Adrenal gland (tissue), 12 donors: Measurements from ENCODE around the gene AMBRA1. TPM values are rescaled to one million over a fixed set of nuclear protein-coding genes. Genes with fewer than 3 reads are reported as not detected.
A peak's percentile ranks its signal among the peaks of the same experiment; 100 is the strongest.
"Not testable (repeated sequence)": the region's sequence is repeated elsewhere in the genome, so short reads cannot be mapped to it uniquely, and the experiment has no call there.

Experiments used
- DNase-seq, 7 donors: peaks; one replicate each; pipeline ENCODE4 v3.0.0-alpha.2; 2019 to 2020
- H3K27ac ChIP-seq, 5 donors: fragments of 200-600 bp; sonication (generic) in 4 of 5; 1 replicate in 3 of 5; 2 replicates in 2 of 5; pipeline versions ENCODE4 v1.5.1 to v1.8.0; 2016 to 2020; ENCODE audit warnings: mild to moderate bottlenecking in 1 of 5
- H3K27me3 ChIP-seq: fragments of 200-600 bp; 2 replicates; pipeline ENCODE4 v1.8.0; 2021
- H3K36me3 ChIP-seq, 2 donors: fragments of 200-600 bp; replicated peaks in 1 of 2; 1 replicate in 1 of 2; 2 replicates in 1 of 2; pipeline versions ENCODE4 v1.5.1 to v1.8.0; 2018 to 2022
- H3K4me1 ChIP-seq, 2 donors: fragments of 200-600 bp; replicated peaks in 1 of 2; 1 replicate in 1 of 2; 2 replicates in 1 of 2; pipeline versions ENCODE4 v1.5.1 to v1.8.0; 2018 to 2021
- H3K4me3 ChIP-seq, 4 donors: fragments of 200-600 bp; sonication (generic) in 3 of 4; one replicate each; pipeline ENCODE4 v1.5.1; 2016 to 2018
- H3K9me3 ChIP-seq, 3 donors: fragments of 200-600 bp; sonication (generic) in 1 of 3; replicated peaks in 1 of 3; 1 replicate in 2 of 3; 2 replicates in 1 of 3; pipeline versions ENCODE4 v1.5.1 to v1.8.0; 2016 to 2021
- CTCF ChIP-seq, 6 experiments: fragments of 450-650 bp in 4 of 6; fragments of 200-600 bp in 2 of 6; sonication (generic) in 1 of 6; IDR thresholded peaks; 1 replicate in 5 of 6; 2 replicates in 1 of 6; pipeline versions ENCODE4 v1.5.1 to v1.8.0; 2016 to 2021; ENCODE audit warnings: antibody characterized with exemption in 6 of 6, mild to moderate bottlenecking in 2 of 6, moderate library complexity in 1 of 6
- POLR2A ChIP-seq, 2 donors: fragments of 450-650 bp; IDR thresholded peaks; one replicate each; pipeline ENCODE4 v1.6.1; 2017; ENCODE audit warnings: antibody characterized with exemption in 2 of 2, mild to moderate bottlenecking in 2 of 2, moderate library complexity in 1 of 2
- WGBS, 4 donors: extraction: QIAGEN DNeasy Blood & Tissue Kit in 2 of 4; methylation state at CpG; one replicate each; pipeline versions ENCODE4 v1.1.5 to v1.1.7; 2013 to 2017; 5-methylcytosine and 5-hydroxymethylcytosine counted together
- intact Hi-C, 2 donors: fragments of 100-400 bp; cut with DNase I; formaldehyde crosslinking; loops; one replicate each; pipeline versions ENCODE4 v1.14.1 to v1.15.0; 2022 to 2023
- polyA plus RNA-seq, 3 donors: library from polyadenylated mRNA; stranded (reverse); fragments of 200-250 nt in 2 of 3; fragments of 350-450 nt in 1 of 3; fragmentation: Illumina TruSeq in 1 of 3; extraction: RNeasy Lipid Tissue Mini Kit (QIAGEN cat#74804) in 1 of 3; gene quantifications; one replicate each; pipeline ENCODE4 v1.2.3, GENCODE V29; 2013 to 2014
- total RNA-seq, 9 donors: library from RNA; depleted of rRNA in 4 of 9; stranded (reverse); fragments of >200 nt in 4 of 9; fragments of 120-200 nt in 1 of 9; fragmentation: NEBNext Ultra II Directional in 1 of 9; extraction: Animal tissue kit (Norgen Biotek cat#: 25700) in 1 of 9; gene quantifications; one replicate each; pipeline versions ENCODE4 v1.1.0 to v1.2.4, GENCODE V29; 2013 to 2023
- donor health status: healthy with polysubstance abuse.
- donor health status: Bipolar disorder and iron deficiency.
- donor health status: DM: yes; HTN: yes; CAD: no.
- donor health status: DM: no; HTN: no; CAD: no.
- donor health status: DM: no; HTN: no; CAD: no.
- donor health status: DM: yes; HTN: yes; CAD: no.

The AMBRA1 gene
- total and polyA plus RNA-seq, 12 donors = 16.2 to 73.3 (median 49.7) TPM

GRCh38 chr11:46380340-46381047, 213.3 kb downstream of the AMBRA1 start:
- peak overlapping the region in 4 of 5 donors; percentile 39 to 77 (median 68) for H3K27ac ChIP-seq

GRCh38 chr11:46379482-46380293, 214.1 kb downstream of the AMBRA1 start:
- intact Hi-C loops = loop anchor here in 1 of 2 donors (10.0 kb wide), 1 partner anchor 225 kb away; no protein-coding TSS in a partner anchor
- peak in 1 of 7 donors; percentile 17 for DNase-seq
- WGBS, 4 donors = 72 to 100% (median 79%) methylated on average over 2 to 33 of the region's 36 CpGs

More at GRCh38 chr11:46380340-46381047, 213.3 kb downstream of the AMBRA1 start:
- 0 to 1% (median 1%) methylated on average over 18 to 45 of the region's 45 CpGs for WGBS, 4 donors
- Histone ChIP-seq H3K9me3 (no peaks in the 10 kb centered on the region), H3K4me1 (peaks cover 9 to 15% of the 10 kb centered on the region in 2 donors), H3K27me3 (no peaks in the 10 kb centered on the region), H3K36me3 (peaks cover 0 to 13% of the 10 kb centered on the region in 2 donors), H3K4me3 (peak overlapping the region; percentile 16 to 83 (median 58))
- intact Hi-C loops = loop anchor here in 1 of 2 donors (10.0 kb wide), 1 partner anchor 224 kb away; no protein-coding TSS in a partner anchor
- TF ChIP-seq POLR2A (IDR thresholded peaks at IDR 0.05) (no peak), CTCF (IDR thresholded peaks at IDR 0.05) (no peak)
- peak; percentile 68 to 86 (median 71) for DNase-seq

DNA sequence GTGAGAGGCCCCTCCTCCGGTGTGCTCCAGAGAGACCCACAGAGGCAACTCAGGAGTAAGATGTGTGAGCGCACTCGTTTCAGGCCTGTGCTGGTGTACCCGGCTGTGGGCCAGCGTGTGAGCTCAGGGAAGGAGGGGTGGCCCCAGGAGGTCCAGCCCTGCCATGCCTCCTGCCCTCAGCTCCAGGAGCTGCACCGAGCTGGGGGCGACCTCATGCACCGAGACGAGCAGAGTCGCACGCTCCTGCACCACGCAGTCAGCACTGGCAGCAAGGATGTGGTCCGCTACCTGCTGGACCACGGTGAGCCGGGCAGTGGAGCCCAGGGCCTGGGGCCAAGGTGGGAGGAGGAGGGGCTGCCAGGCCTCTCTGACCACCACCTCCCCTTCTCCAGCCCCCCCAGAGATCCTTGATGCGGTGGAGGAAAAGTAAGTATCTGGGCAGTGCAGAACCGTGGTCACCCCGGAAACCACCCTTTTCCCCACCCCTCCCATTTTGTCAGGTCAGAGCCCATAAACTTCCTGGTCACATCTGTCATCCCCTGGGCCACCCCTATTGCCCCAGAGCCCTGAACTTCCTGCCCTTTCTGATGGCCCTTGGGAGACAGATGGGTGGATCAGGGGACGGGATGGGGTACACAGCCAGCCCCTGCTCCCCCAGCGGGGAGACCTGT, 214.9 kb downstream of the AMBRA1 start:
- H3K36me3 ChIP-seq = peaks cover 0 to 28% of the 10 kb centered on the region in 2 donors
- TF ChIP-seq POLR2A (IDR thresholded peaks at IDR 0.05) (no peak), CTCF (IDR thresholded peaks at IDR 0.05) (no peak)
- no peak overlapping the region for H3K4me3 ChIP-seq
- peak overlapping the region in 1 of 5 donors; percentile 17 for H3K27ac ChIP-seq
- H3K27me3 ChIP-seq = no peaks in the 10 kb centered on the region
- intact Hi-C loops = no loop called here
- peak in 1 of 7 donors; percentile 8 for DNase-seq
- H3K9me3 ChIP-seq = no peaks in the 10 kb centered on the region
- peaks cover 9 to 15% of the 10 kb centered on the region in 2 donors for H3K4me1 ChIP-seq
- 79 to 85% (median 81%) methylated on average over 5 to 20 of the region's 20 CpGs for WGBS, 4 donors

More at GRCh38 chr11:46379482-46380293, 214.1 kb downstream of the AMBRA1 start:
- not testable (repeated sequence) for H3K27me3 ChIP-seq, H3K9me3 ChIP-seq, H3K4me3 ChIP-seq
- peaks cover 9 to 15% of the 10 kb centered on the region in 2 donors for H3K4me1 ChIP-seq
- peaks cover 0 to 21% of the 10 kb centered on the region in 2 donors for H3K36me3 ChIP-seq
- H3K27ac ChIP-seq = peak overlapping the region in 2 of 5 donors; percentile 67 to 77

DNA sequence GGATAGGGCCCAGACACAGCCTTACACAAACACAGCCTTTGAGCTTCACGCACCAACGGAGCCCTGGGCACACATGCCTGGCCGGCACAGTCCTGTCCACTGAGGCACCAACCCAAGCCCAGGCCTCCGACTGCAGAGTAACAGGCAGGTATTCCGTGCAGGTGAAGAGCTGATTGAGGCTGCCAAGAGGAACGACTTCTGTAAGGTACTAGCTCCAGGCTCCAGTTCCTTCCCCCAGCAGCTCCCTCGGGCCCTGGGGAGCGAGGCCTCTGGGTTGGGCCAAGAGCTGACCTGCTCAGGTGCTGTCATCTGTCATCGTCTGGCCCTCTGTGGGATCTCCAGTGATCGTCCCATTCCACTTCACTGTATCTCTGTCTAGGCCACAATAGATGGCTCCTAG, 215.5 kb downstream of the AMBRA1 start:
- Histone ChIP-seq H3K9me3 (no peaks in the 10 kb centered on the region), H3K4me3 (no peak overlapping the region), H3K27ac (no peak overlapping the region), H3K4me1 (peaks cover 9 to 15% of the 10 kb centered on the region in 2 donors), H3K36me3 (peaks cover 0 to 32% of the 10 kb centered on the region in 2 donors), H3K27me3 (no peaks in the 10 kb centered on the region)
- DNase-seq = peak in 1 of 7 donors; percentile 13
- intact Hi-C loops = no loop called here
- WGBS, 4 donors = 87 to 91% (median 89%) methylated on average over 4 to 10 of the region's 10 CpGs
- no peak for TF ChIP-seq POLR2A (IDR thresholded peaks at IDR 0.05)
- no peak for TF ChIP-seq CTCF (IDR thresholded peaks at IDR 0.05)
